ENCODE data around the gene MRPL11.
"Not testable (repeated sequence)": the region's sequence is repeated elsewhere in the genome, so short reads cannot be mapped to it uniquely, and the experiment has no call there.

The MRPL11 gene

GRCh38 chr11:66437979-66438503 is 607 bp downstream of the MRPL11 start:
- no peak for DNase-seq (ENCODE audit: extremely low spot score)
- ChIA-PET CTCF (interaction anchor here (0.9 to 3.7 kb wide), 30 partner anchors 9 to 522 kb away, joined by 3 to 28 read pairs (median 6); partner anchors contain the start of genes CCS, DPP3, NPAS4 and PELI3), POLR2A (interaction anchor here (1.0 kb wide), 1 partner anchor 216 kb away, joined by 3 read pairs; no protein-coding TSS in a partner anchor)
- TF ChIP-seq CTCF (IDR thresholded peaks at IDR 0.05; ENCODE audit: control extremely low read depth, extremely low read depth, low read depth, missing control alignments): no peak

GRCh38 chr11:66432597-66432996 is 6.1 kb downstream of the MRPL11 start:
- CTCF ChIA-PET: interaction anchor here (1.0 to 2.5 kb wide), 6 partner anchors 9 to 53 kb away, joined by 3 to 10 read pairs (median 4); no protein-coding TSS in a partner anchor
- no peak for DNase-seq (ENCODE audit: extremely low spot score)
- TF ChIP-seq CTCF (IDR thresholded peaks at IDR 0.05; ENCODE audit: control extremely low read depth, extremely low read depth, low read depth, missing control alignments): no peak
- POLR2A ChIA-PET: no interaction called here

GRCh38 chr11:66431871-66432329 is 6.7 kb downstream of the MRPL11 start:
- DNase-seq (ENCODE audit: extremely low spot score); POLR2A ChIA-PET: not testable (repeated sequence)
- CTCF ChIA-PET: interaction anchor here (1.7 to 2.0 kb wide), 2 partner anchors 20 to 22 kb away, joined by 3 to 10 read pairs; no protein-coding TSS in a partner anchor

- DNase-seq (ENCODE audit: extremely low spot score); POLR2A ChIA-PET: not testable (repeated sequence)
- CTCF ChIA-PET: interaction anchor here (0.8 to 1.4 kb wide), 6 partner anchors 8 to 42 kb away, joined by 3 to 10 read pairs (median 4); partner anchors contain the start of genes MRPL11 and NPAS4
Observed at GRCh38 chr11:66431287-66431686, 7.4 kb downstream of the MRPL11 start.

- DNase-seq (ENCODE audit: extremely low spot score): peak; percentile 78
- CTCF ChIA-PET: interaction anchor here (0.7 to 3.7 kb wide), 26 partner anchors 9 to 54 kb away, joined by 3 to 21 read pairs (median 4); partner anchors contain the start of genes MRPL11 and NPAS4
- POLR2A ChIA-PET: interaction anchor here (0.7 kb wide), 2 partner anchors 10 to 1107 kb away, joined by 4 to 8 read pairs; no protein-coding TSS in a partner anchor
Observed at GRCh38 chr11:66429983-66430602, 8.6 kb downstream of the MRPL11 start.

GRCh38 chr11:66428933-66429332 is 9.7 kb downstream of the MRPL11 start:
- no peak for TF ChIP-seq CTCF (IDR thresholded peaks at IDR 0.05; ENCODE audit: control extremely low read depth, extremely low read depth, low read depth, missing control alignments)
- no peak for DNase-seq (ENCODE audit: extremely low spot score)
- ChIA-PET POLR2A (interaction anchor here (0.5 to 0.7 kb wide), 2 partner anchors 238 to 446 kb away, joined by 3 to 7 read pairs; no protein-coding TSS in a partner anchor), CTCF (interaction anchor here (0.6 to 3.7 kb wide), 10 partner anchors 10 to 612 kb away, joined by 3 to 21 read pairs (median 5); partner anchors contain the start of gene MRPL11)

More at GRCh38 chr11:66429983-66430602, 8.6 kb downstream of the MRPL11 start:
- TF ChIP-seq CTCF (IDR thresholded peaks at IDR 0.05; ENCODE audit: control extremely low read depth, extremely low read depth, low read depth, missing control alignments): peak; percentile 83

GRCh38 chr11:66426314-66426713 is 12.3 kb downstream of the MRPL11 start:
- POLR2A ChIA-PET: no interaction called here
- CTCF ChIA-PET: interaction anchor here (1.1 kb wide), 1 partner anchor 61 kb away, joined by 3 read pairs; no protein-coding TSS in a partner anchor
- DNase-seq (ENCODE audit: extremely low spot score): no peak
- no peak for TF ChIP-seq CTCF (IDR thresholded peaks at IDR 0.05; ENCODE audit: control extremely low read depth, extremely low read depth, low read depth, missing control alignments)

All from GM10248 (cell line).